Measurements from ENCODE around the gene PCDHB12. TPM values are rescaled to one million over a fixed set of nuclear protein-coding genes. Genes with fewer than 3 reads are reported as not detected.
"Not testable (repeated sequence)": the region's sequence is repeated elsewhere in the genome, so short reads cannot be mapped to it uniquely, and the experiment has no call there.

The PCDHB12 gene
- total RNA-seq (ENCODE audit: low replicate concordance), result 3.0 and 3.8 TPM in 2 replicates

GRCh38 chr5:141208478-141208877, at the start of gene PCDHB12:
PCDHB12 (plus strand) TSS chr5:141208719; CDS start chr5:141208908, 189 bp downstream.
- no peaks in the 10 kb centered on the region for H3K4me1 Mint-ChIP-seq
- H3K4me1 ChIP-seq, result no peaks in the 10 kb centered on the region
- no peaks in the 10 kb centered on the region for H3K27me3 ChIP-seq
- no peaks in the 10 kb centered on the region for H4K20me1 ChIP-seq (ENCODE audit: low read depth)
- TF ChIP-seq, protein P1, sequence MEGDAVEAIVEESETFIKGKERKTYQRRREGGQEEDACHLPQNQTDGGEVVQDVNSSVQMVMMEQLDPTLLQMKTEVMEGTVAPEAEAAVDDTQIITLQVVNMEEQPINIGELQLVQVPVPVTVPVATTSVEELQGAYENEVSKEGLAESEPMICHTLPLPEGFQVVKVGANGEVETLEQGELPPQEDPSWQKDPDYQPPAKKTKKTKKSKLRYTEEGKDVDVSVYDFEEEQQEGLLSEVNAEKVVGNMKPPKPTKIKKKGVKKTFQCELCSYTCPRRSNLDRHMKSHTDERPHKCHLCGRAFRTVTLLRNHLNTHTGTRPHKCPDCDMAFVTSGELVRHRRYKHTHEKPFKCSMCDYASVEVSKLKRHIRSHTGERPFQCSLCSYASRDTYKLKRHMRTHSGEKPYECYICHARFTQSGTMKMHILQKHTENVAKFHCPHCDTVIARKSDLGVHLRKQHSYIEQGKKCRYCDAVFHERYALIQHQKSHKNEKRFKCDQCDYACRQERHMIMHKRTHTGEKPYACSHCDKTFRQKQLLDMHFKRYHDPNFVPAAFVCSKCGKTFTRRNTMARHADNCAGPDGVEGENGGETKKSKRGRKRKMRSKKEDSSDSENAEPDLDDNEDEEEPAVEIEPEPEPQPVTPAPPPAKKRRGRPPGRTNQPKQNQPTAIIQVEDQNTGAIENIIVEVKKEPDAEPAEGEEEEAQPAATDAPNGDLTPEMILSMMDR (IDR thresholded peaks at IDR 0.05), result peak; percentile 47
- TF ChIP-seq EZH2 (IDR thresholded peaks at IDR 0.05) (no peak), EZH2phosphoT487 (IDR thresholded peaks at IDR 0.05) (no peak)
- no peaks in the 10 kb centered on the region for H3K27me3 Mint-ChIP-seq (ENCODE audit: insufficient read depth, low read depth)
- no peaks in the 10 kb centered on the region for H3K79me2 ChIP-seq (ENCODE audit: low read depth)
- H3K27ac ChIP-seq, result no peak within 1 kb of the TSS
- peaks cover 46% of the 10 kb centered on the region for H3K9me3 Mint-ChIP-seq
- no peaks in the 10 kb centered on the region for H3K9me3 ChIP-seq (ENCODE audit: low read depth)
- no peak within 1 kb of the TSS for H3K9ac ChIP-seq
- H3K36me3 ChIP-seq, result no peaks in the 10 kb centered on the region
- no peaks in the 10 kb centered on the region for H3F3A ChIP-seq (ENCODE audit: low read depth)
- H3K4me3 Mint-ChIP-seq, result no peak within 1 kb of the TSS
- no peak within 1 kb of the TSS for H3K27ac Mint-ChIP-seq
- H3K4me2 ChIP-seq, result no peak within 1 kb of the TSS
- peaks cover 8% of the 10 kb centered on the region for H3K36me3 Mint-ChIP-seq
- peak; percentile 22 for DNase-seq (ENCODE audit: low spot score)
- H2AFZ ChIP-seq (replicated peaks), result no peak within 1 kb of the TSS
- H3K4me3 ChIP-seq, result no peak within 1 kb of the TSS

GRCh38 chr5:141172381-141173204, 35.9 kb upstream of the PCDHB12 start, which contains the start of gene PCDHB7:
PCDHB7 (plus strand) TSS chr5:141172644; CDS start chr5:141172836, 192 bp downstream.
- no peaks in the 10 kb centered on the region for H3K4me1 Mint-ChIP-seq
- TF ChIP-seq, protein P1 (IDR thresholded peaks at IDR 0.05), result peak; percentile 65
- TF ChIP-seq EZH2 (IDR thresholded peaks at IDR 0.05), result no peak
- Histone ChIP-seq H2AFZ (replicated peaks) (peak within 1 kb of the TSS; percentile 77), H3K4me2 (no peak within 1 kb of the TSS), H3K4me3 (no peak within 1 kb of the TSS), H3K9me3 (ENCODE audit: low read depth) (no peaks in the 10 kb centered on the region), H3K9ac (no peak within 1 kb of the TSS), H3K4me1 (no peaks in the 10 kb centered on the region), H3K79me2 (ENCODE audit: low read depth) (no peaks in the 10 kb centered on the region), H4K20me1 (ENCODE audit: low read depth) (no peaks in the 10 kb centered on the region), H3K27ac (no peak within 1 kb of the TSS), H3K27me3 (no peaks in the 10 kb centered on the region), H3F3A (ENCODE audit: low read depth) (no peaks in the 10 kb centered on the region), H3K36me3 (no peaks in the 10 kb centered on the region)
- H3K4me3 Mint-ChIP-seq, result no peak within 1 kb of the TSS
- peaks cover 6% of the 10 kb centered on the region for H3K27me3 Mint-ChIP-seq (ENCODE audit: insufficient read depth, low read depth)
- no peaks in the 10 kb centered on the region for H3K36me3 Mint-ChIP-seq
- peak; percentile 52 for DNase-seq (ENCODE audit: low spot score)
- peaks cover 24% of the 10 kb centered on the region for H3K9me3 Mint-ChIP-seq
- H3K27ac Mint-ChIP-seq, result no peak within 1 kb of the TSS

DNA sequence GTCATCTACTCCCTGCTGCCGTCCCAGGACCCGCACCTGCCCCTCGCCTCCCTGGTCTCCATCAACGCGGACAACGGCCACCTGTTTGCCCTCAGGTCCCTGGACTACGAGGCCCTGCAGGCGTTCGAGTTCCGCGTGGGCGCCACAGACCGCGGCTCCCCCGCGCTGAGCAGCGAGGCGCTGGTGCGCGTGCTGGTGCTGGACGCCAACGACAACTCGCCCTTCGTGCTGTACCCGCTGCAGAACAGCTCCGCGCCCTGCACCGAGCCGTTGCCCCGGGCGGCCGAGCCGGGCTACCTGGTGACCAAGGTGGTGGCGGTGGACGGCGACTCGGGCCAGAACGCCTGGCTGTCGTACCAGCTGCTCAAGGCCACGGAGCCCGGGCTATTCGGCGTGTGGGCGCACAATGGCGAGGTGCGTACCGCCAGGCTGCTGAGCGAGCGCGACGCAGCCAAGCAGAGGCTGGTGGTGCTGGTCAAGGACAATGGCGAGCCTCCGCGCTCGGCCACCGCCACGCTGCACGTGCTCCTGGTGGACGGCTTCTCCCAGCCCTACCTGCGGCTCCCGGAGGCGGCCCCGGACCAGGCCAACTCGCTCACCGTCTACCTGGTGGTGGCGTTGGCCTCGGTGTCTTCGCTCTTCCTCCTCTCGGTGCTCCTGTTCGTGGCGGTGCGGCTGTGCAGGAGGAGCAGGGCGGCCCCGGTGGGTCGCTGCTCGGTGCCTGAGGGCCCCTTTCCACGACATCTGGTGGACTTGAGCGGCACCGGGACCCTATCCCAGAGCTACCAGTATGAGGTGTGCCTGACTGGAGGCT, 34.0 kb upstream of the PCDHB12 start:
- not testable (repeated sequence) for H4K20me1 ChIP-seq (ENCODE audit: low read depth); H3K4me3 ChIP-seq; H3K4me1 Mint-ChIP-seq; H3K4me2 ChIP-seq; H3K27me3 Mint-ChIP-seq (ENCODE audit: insufficient read depth, low read depth); H3K27ac ChIP-seq; H3K4me3 Mint-ChIP-seq; H2AFZ ChIP-seq (replicated peaks); H3K36me3 Mint-ChIP-seq; H3K27me3 ChIP-seq; H3K9ac ChIP-seq; H3K36me3 ChIP-seq; H3K79me2 ChIP-seq (ENCODE audit: low read depth); DNase-seq (ENCODE audit: low spot score); H3K27ac Mint-ChIP-seq; H3F3A ChIP-seq (ENCODE audit: low read depth); H3K9me3 ChIP-seq (ENCODE audit: low read depth); H3K4me1 ChIP-seq
- H3K9me3 Mint-ChIP-seq, result peaks cover 19% of the 10 kb centered on the region
